Bronchial epithelial cell (primary cell): ENCODE data around the gene ATF4. TPM values are rescaled to one million over a fixed set of nuclear protein-coding genes. Genes with fewer than 3 reads are reported as not detected.
"Not testable (repeated sequence)": the region's sequence is repeated elsewhere in the genome, so short reads cannot be mapped to it uniquely, and the experiment has no call there.

ENCODE experiments used
- DNase-seq: peaks from one replicate; pipeline ENCODE4 v3.0.0-alpha.2; 2010; ENCODE audit warnings: low read depth
- FAIRE-seq: peaks from 2 replicates; lab custom pipeline; 2011; peaks lifted over from hg19 to GRCh38; lab: Jason Lieb, UNC
- H3K27me3 ChIP-seq: 2 replicates; pipeline ENCODE4 v1.5.1; 2011; ENCODE audit warnings: low read length; ENCODE audit not compliant: control insufficient read depth, insufficient read depth
- H3K36me3 ChIP-seq: 2 replicates; pipeline ENCODE4 v1.5.1; 2011; ENCODE audit warnings: low read length; ENCODE audit not compliant: control insufficient read depth, insufficient read depth
- H3K4me3 ChIP-seq: 2 replicates; pipeline ENCODE4 v1.5.1; 2011; ENCODE audit warnings: mild to moderate bottlenecking, low read depth, low read length, control low read depth
- total RNA-seq: library from RNA; depleted of rRNA; stranded (reverse); fragments of >200 nt; gene quantifications from 2 replicates; pipeline ENCODE4 v1.2.1, GENCODE V29; 2014
- TF ChIP-seq, protein P1 (sequence below): IDR thresholded peaks from 2 replicates; pipeline ENCODE4 v1.5.1; 2011; ENCODE audit warnings: mild to moderate bottlenecking, moderate library complexity, low read length, control low read depth, inconsistent platforms; ENCODE audit not compliant: insufficient read depth, severe bottlenecking

The ATF4 gene
- total RNA-seq, 1 donor from 2014 or later = 410 TPM

DNA sequence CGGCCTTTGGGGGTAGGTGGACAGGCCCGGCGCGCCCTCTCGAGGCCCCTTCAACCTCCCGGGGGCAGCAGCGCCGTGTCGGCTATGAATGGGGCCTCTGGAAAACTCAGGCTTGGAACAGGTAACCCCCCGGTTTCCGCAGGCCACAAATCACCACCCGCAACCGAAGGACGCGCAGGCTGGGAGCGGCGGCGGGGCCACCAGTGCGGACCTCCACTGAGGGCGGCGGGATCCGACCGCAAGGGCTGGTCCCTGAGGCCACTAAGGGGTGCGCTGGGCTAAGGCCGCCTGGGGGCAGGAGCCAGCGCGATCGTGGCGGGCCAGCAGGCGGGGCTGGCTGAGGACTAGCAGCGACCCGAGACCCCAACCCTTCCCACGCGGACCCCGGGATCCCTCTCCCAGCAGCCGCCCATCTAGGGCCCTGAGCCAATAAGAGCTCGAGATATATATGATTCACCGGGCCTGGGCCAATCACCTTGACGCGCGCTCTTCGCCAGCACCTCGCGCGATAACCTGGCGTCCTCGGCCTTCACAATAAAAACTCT, 609 bp upstream of the ATF4 start:
- Histone ChIP-seq H3K27me3 (no peaks in the 10 kb centered on the region), H3K4me3 (peak overlapping the region; percentile 91), H3K36me3 (peaks cover 23% of the 10 kb centered on the region)
- TF ChIP-seq, protein P1, sequence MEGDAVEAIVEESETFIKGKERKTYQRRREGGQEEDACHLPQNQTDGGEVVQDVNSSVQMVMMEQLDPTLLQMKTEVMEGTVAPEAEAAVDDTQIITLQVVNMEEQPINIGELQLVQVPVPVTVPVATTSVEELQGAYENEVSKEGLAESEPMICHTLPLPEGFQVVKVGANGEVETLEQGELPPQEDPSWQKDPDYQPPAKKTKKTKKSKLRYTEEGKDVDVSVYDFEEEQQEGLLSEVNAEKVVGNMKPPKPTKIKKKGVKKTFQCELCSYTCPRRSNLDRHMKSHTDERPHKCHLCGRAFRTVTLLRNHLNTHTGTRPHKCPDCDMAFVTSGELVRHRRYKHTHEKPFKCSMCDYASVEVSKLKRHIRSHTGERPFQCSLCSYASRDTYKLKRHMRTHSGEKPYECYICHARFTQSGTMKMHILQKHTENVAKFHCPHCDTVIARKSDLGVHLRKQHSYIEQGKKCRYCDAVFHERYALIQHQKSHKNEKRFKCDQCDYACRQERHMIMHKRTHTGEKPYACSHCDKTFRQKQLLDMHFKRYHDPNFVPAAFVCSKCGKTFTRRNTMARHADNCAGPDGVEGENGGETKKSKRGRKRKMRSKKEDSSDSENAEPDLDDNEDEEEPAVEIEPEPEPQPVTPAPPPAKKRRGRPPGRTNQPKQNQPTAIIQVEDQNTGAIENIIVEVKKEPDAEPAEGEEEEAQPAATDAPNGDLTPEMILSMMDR = peak; percentile 30
- DNase-seq (peak; percentile 93), FAIRE-seq (no peak)

DNA sequence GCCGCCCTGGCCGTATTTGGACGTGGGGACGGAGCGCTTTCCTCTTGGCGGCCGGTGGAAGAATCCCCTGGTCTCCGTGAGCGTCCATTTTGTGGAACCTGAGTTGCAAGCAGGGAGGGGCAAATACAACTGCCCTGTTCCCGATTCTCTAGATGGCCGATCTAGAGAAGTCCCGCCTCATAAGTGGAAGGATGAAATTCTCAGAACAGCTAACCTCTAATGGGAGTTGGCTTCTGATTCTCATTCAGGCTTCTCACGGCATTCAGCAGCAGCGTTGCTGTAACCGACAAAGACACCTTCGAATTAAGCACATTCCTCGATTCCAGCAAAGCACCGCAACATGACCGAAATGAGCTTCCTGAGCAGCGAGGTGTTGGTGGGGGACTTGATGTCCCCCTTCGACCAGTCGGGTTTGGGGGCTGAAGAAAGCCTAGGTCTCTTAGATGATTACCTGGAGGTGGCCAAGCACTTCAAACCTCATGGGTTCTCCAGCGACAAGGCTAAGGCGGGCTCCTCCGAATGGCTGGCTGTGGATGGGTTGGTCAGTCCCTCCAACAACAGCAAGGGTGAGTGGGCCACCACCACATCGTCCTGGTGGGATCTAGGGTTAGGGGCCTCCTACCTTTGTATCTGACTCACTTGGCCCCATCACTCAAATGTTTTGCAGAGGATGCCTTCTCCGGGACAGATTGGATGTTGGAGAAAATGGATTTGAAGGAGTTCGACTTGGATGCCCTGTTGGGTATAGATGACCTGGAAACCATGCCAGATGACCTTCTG, 934 bp downstream of the ATF4 start:
- FAIRE-seq = peak; percentile 18
- peak overlapping the region; percentile 91 for H3K4me3 ChIP-seq
- peaks cover 15% of the 10 kb centered on the region for H3K36me3 ChIP-seq
- H3K27me3 ChIP-seq, DNase-seq: not testable (repeated sequence)

DNA sequence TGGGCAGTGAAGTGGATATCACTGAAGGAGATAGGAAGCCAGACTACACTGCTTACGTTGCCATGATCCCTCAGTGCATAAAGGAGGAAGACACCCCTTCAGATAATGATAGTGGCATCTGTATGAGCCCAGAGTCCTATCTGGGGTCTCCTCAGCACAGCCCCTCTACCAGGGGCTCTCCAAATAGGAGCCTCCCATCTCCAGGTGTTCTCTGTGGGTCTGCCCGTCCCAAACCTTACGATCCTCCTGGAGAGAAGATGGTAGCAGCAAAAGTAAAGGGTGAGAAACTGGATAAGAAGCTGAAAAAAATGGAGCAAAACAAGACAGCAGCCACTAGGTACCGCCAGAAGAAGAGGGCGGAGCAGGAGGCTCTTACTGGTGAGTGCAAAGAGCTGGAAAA, 1.7 kb downstream of the ATF4 start:
- not testable (repeated sequence) for DNase-seq, H3K27me3 ChIP-seq, FAIRE-seq
- H3K4me3 ChIP-seq = peak overlapping the region; percentile 91
- peaks cover 14% of the 10 kb centered on the region for H3K36me3 ChIP-seq

DNA sequence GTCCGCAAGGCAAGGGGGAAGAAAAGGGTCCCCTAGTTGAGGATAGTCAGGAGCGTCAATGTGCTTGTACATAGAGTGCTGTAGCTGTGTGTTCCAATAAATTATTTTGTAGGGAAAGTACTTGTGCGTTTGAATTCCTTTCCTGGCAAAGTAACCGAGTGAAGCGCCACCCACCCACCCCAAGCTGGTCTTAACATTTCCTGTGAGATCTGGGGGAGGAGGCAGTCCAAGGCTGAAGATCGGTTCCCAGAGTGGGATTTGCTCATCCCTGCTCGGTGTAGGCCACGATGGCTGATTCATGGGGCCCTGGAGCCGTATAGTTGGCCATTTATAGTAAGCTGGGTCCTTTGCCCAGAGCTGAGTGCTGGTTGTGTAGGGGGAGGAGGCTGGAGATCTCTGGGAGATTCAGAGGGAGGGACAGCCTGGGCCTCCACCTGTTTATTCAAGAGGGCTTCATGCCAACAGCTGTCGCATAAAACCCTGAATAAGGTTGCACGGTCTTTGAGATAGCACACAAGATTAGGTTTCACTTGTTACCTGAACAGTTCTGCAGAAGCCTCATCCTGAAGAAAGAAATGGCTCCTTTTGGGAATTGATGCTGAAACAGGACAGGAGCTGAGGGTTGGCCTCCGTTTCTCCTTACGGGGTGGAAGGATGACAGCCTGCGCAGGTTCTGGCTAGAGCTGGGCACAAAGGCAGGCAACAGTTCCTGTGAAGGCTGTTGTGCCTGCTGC, 2.4 kb downstream of the ATF4 start:
- TF ChIP-seq, protein P1 = no peak
- DNase-seq (peak; percentile 59), FAIRE-seq (no peak)
- H3K36me3 ChIP-seq = peaks cover 13% of the 10 kb centered on the region
- H3K4me3 ChIP-seq = peak overlapping the region; percentile 91
- H3K27me3 ChIP-seq = no peaks in the 10 kb centered on the region

DNA sequence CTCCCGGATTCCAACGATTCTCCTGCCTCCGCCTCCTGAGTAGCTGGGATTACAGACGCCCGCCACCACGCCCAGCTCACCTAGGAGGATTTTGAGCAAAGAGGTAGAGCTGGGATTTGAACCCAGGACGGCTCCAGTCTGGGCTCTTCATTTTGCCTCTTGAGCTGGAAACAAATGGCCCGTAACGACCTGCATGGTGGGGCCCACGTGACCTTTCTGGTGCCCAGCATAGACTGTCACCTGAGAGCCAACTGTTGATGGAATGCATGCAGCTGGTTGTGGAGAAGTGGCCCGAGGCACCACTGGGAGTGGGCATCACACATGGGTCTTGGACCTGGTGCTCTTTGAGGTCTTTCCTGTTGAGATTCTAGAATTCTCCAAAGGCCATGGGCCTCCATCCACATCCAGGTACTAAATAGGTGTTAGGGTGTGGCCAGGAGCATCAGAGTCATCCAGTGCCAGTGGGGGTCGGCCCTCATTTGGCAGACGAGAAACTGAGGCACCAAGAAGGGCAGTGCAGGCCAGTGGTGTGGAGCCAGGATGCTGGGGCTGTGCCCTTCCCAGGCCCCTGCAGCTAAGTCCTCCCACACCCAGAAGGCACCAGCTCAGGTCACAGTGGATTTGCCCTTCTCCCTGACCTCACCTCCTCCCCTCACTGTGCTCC, 3.9 kb downstream of the ATF4 start:
- FAIRE-seq = no peak
- peaks cover 16% of the 10 kb centered on the region for H3K36me3 ChIP-seq
- TF ChIP-seq, protein P1 = no peak

DNA sequence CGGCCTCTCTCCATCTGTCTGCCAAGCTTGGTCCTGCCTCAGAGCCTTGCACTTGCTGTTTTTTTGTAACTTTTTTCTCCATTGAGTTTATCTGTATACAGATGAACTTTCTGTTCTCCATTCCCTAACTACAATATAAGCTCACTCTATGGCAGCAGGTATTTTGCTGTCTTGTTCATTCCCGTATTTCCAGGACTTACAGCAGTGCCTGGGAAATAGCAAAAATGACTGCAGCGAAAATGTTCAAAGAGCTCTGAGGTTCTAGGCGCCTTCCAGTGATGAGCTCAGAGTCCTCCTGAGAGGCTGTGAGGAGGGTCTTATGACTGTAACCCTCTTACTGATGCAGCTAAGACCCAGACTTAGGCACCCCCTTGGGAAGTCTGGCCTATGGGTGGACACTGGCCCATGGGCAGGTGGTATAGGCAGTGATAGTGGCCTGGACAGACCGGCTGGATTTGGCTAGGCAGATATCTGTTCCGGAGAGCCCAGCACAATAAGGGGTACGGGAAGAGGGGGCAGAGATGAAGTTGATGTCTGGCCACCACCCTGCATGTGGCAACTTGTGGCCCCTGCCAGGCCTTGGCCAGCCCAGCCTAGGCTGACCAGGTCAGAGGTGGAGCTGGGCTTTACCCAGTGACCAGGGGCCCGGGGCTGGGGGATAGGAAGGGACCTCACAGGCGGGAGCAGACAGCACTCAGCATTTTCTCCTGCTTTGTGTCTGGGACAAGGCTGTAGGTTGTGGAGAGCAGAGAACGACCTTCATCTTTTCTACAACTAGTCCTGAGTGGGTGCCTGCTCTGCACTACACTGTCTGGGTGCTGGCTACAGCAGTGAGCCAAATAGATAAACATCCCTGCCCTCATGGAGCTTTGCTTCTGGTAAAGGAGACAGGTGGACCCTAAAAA, 4.6 kb downstream of the ATF4 start:
- no peak for FAIRE-seq

More for the DNA sequence above, 3.9 kb downstream of the ATF4 start:
- DNase-seq = no peak
- no peaks in the 10 kb centered on the region for H3K27me3 ChIP-seq
- H3K4me3 ChIP-seq = no peak overlapping the region

More for the DNA sequence above, 4.6 kb downstream of the ATF4 start:
- H3K4me3 ChIP-seq = no peak overlapping the region
- no peaks in the 10 kb centered on the region for H3K27me3 ChIP-seq
- peaks cover 22% of the 10 kb centered on the region for H3K36me3 ChIP-seq
- TF ChIP-seq, protein P1 = no peak
- DNase-seq = no peak
